ENCODE results near the gene CCDC187. TPM values are rescaled to one million over a fixed set of nuclear protein-coding genes. Genes with fewer than 3 reads are reported as not detected.

Gene CCDC187
- total and polyA plus RNA-seq, 2 of the 13 experiments (the other 11 are each of a cell fraction or from before 2014, with no cell fraction given): 0.03 to 0.13 TPM

DNA sequence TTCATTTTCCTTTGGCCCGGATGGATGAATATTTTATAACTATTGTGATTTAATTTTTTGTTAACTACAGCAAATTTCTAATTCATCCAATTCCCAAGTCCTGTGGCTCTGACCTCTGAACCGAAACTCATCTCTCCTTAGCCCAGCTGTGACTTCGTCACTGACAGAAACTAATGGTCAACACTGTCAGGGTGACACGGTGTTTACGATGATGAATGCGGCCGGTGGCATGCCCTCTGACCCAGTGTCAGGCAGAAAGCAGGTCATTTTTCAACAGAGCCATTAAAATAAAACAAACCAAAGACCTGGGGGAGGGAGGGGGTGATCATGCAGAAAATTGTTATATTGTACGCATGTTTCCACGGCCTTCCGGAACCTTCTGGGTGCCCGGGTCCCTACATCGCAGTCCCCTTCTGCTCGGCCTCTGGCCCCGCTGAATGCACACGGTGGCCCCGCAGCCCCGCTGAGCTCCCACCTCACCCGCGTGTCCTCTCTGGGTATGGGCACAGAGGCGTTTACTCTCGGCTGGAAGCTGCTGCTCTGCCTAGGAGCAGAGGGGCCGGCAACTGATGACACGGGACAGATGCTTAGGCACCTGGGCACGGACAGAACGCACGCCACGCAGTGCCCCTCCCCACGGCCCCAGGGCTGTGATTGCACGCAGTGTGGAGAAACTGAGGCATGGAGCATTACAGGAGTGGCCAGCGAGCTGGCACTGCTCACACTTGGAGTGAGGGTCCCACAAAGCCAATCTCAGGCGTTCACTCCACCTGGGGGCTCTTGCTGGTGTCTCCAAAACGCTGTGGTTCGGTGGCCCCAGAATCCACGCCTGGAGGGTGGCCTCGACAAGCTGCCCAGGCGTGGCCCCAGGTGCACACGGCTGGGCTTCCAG, 8.1 kb downstream of the CCDC187 start (continued):
- TF ChIP-seq, protein P1, sequence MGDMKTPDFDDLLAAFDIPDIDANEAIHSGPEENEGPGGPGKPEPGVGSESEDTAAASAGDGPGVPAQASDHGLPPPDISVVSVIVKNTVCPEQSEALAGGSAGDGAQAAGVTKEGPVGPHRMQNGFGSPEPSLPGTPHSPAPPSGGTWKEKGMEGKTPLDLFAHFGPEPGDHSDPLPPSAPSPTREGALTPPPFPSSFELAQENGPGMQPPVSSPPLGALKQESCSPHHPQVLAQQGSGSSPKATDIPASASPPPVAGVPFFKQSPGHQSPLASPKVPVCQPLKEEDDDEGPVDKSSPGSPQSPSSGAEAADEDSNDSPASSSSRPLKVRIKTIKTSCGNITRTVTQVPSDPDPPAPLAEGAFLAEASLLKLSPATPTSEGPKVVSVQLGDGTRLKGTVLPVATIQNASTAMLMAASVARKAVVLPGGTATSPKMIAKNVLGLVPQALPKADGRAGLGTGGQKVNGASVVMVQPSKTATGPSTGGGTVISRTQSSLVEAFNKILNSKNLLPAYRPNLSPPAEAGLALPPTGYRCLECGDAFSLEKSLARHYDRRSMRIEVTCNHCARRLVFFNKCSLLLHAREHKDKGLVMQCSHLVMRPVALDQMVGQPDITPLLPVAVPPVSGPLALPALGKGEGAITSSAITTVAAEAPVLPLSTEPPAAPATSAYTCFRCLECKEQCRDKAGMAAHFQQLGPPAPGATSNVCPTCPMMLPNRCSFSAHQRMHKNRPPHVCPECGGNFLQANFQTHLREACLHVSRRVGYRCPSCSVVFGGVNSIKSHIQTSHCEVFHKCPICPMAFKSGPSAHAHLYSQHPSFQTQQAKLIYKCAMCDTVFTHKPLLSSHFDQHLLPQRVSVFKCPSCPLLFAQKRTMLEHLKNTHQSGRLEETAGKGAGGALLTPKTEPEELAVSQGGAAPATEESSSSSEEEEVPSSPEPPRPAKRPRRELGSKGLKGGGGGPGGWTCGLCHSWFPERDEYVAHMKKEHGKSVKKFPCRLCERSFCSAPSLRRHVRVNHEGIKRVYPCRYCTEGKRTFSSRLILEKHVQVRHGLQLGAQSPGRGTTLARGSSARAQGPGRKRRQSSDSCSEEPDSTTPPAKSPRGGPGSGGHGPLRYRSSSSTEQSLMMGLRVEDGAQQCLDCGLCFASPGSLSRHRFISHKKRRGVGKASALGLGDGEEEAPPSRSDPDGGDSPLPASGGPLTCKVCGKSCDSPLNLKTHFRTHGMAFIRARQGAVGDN (CRISPR knock-in tag; IDR thresholded peaks at IDR 0.05): peak; percentile 43
- no peak for TF ChIP-seq RBM39 (IDR thresholded peaks at IDR 0.05; ENCODE audit: low read depth, low read length, poor library complexity, severe bottlenecking)
- no peak for TF ChIP-seq RFX1 (IDR thresholded peaks at IDR 0.05)
- TF ChIP-seq KDM2A (CRISPR knock-in tag; IDR thresholded peaks at IDR 0.05; ENCODE audit: borderline replicate concordance, low read depth): no peak
- no peak for TF ChIP-seq ZNF891 (CRISPR knock-in tag; IDR thresholded peaks at IDR 0.05)
- TF ChIP-seq, protein P2, sequence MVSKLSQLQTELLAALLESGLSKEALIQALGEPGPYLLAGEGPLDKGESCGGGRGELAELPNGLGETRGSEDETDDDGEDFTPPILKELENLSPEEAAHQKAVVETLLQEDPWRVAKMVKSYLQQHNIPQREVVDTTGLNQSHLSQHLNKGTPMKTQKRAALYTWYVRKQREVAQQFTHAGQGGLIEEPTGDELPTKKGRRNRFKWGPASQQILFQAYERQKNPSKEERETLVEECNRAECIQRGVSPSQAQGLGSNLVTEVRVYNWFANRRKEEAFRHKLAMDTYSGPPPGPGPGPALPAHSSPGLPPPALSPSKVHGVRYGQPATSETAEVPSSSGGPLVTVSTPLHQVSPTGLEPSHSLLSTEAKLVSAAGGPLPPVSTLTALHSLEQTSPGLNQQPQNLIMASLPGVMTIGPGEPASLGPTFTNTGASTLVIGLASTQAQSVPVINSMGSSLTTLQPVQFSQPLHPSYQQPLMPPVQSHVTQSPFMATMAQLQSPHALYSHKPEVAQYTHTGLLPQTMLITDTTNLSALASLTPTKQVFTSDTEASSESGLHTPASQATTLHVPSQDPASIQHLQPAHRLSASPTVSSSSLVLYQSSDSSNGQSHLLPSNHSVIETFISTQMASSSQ (IDR thresholded peaks at IDR 0.05; ENCODE audit: low read depth): no peak
- TF ChIP-seq, protein P2 (CRISPR knock-in tag; IDR thresholded peaks at IDR 0.05; ENCODE audit: borderline replicate concordance): no peak
- TF ChIP-seq ZNF121 (CRISPR knock-in tag; IDR thresholded peaks at IDR 0.05): no peak
- TF ChIP-seq, protein P3, sequence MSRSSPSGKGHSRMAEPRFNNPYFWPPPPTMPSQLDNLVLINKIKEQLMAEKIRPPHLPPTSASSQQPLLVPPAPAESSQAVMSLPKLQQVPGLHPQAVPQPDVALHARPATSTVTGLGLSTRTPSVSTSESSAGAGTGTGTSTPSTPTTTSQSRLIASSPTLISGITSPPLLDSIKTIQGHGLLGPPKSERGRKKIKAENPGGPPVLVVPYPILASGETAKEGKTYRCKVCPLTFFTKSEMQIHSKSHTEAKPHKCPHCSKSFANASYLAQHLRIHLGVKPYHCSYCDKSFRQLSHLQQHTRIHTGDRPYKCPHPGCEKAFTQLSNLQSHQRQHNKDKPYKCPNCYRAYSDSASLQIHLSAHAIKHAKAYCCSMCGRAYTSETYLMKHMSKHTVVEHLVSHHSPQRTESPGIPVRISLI (CRISPR knock-in tag; IDR thresholded peaks at IDR 0.05; ENCODE audit: borderline replicate concordance): no peak
- no peak for TF ChIP-seq FOSL1 (CRISPR knock-in tag; IDR thresholded peaks at IDR 0.05; ENCODE audit: borderline replicate concordance)
- no peak for TF ChIP-seq NKX3-1 (CRISPR knock-in tag; IDR thresholded peaks at IDR 0.05)
- no peak for TF ChIP-seq SKI (IDR thresholded peaks at IDR 0.05; ENCODE audit: partially characterized antibody)
- TF ChIP-seq, protein P4, sequence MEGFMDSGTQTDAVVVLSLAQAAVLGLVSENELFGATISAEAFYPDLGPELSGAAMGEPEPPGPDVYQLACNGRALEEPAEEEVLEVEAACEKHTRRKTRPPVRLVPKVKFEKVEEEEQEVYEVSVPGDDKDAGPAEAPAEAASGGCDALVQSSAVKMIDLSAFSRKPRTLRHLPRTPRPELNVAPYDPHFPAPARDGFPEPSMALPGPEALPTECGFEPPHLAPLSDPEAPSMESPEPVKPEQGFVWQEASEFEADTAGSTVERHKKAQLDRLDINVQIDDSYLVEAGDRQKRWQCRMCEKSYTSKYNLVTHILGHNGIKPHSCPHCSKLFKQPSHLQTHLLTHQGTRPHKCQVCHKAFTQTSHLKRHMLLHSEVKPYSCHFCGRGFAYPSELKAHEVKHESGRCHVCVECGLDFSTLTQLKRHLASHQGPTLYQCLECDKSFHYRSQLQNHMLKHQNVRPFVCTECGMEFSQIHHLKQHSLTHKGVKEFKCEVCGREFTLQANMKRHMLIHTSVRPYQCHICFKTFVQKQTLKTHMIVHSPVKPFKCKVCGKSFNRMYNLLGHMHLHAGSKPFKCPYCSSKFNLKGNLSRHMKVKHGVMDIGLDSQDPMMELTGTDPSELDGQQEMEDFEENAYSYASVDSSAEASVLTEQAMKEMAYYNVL (CRISPR knock-in tag; IDR thresholded peaks at IDR 0.05; ENCODE audit: borderline replicate concordance): 0 out of 2 replicates have a peak, but pooled peaks have one; percentile 49
- TF ChIP-seq JDP2 (CRISPR knock-in tag; IDR thresholded peaks at IDR 0.05; ENCODE audit: borderline replicate concordance): no peak
- no peak for TF ChIP-seq TGIF2 (CRISPR knock-in tag; IDR thresholded peaks at IDR 0.05)
